GM12801 (cell line): ENCODE data around the gene CIB1.

ENCODE experiments used
- CTCF ChIP-seq: IDR thresholded peaks from one replicate; pipeline ENCODE4 v1.5.1; 2011; ENCODE audit warnings: control low read depth; ENCODE audit not compliant: insufficient read length; ENCODE audit errors: extremely low read depth

Gene CIB1

GRCh38 chr15:90225504-90226234 is 8.1 kb downstream of the CIB1 start:
- TF ChIP-seq CTCF = no peak

GRCh38 chr15:90225047-90225446 is 8.7 kb downstream of the CIB1 start:
- TF ChIP-seq CTCF = no peak

- no peak for TF ChIP-seq CTCF
Observed at GRCh38 chr15:90223441-90224165, 10.1 kb downstream of the CIB1 start.

GRCh38 chr15:90222547-90222946 is 11.2 kb downstream of the CIB1 start:
- no peak for TF ChIP-seq CTCF

GRCh38 chr15:90221246-90221900 is 12.4 kb downstream of the CIB1 start:
- no peak for TF ChIP-seq CTCF

- TF ChIP-seq CTCF = no peak
Observed at GRCh38 chr15:90219421-90220141, 14.2 kb downstream of the CIB1 start.
